Upper lobe of right lung (tissue), 1 donor: Measurements from ENCODE around the gene PLXNA1. TPM values are rescaled to one million over a fixed set of nuclear protein-coding genes. Genes with fewer than 3 reads are reported as not detected.

Experiments
- ATAC-seq: fragments of 200-7000 bp; cut with Tn5 transposase; one replicate; pipeline ENCODE4 v1.9.1; 2020; ENCODE audit warnings: mild to moderate bottlenecking, moderate library complexity
- DNase-seq: peaks from one replicate; pipeline ENCODE4 v3.0.0-alpha.2; 2020
- H3K27ac ChIP-seq: fragments of 200-600 bp; one replicate; pipeline ENCODE4 v1.8.0; 2022
- H3K27me3 ChIP-seq: fragments of 200-600 bp; one replicate; pipeline ENCODE4 v1.8.0; 2022; ENCODE audit warnings: mild to moderate bottlenecking
- H3K36me3 ChIP-seq: fragments of 200-600 bp; one replicate; pipeline ENCODE4 v1.8.0; 2022
- H3K4me1 ChIP-seq: fragments of 200-600 bp; one replicate; pipeline ENCODE4 v1.8.0; 2022
- H3K4me3 ChIP-seq: fragments of 200-600 bp; one replicate; pipeline ENCODE4 v1.8.0; 2022; ENCODE audit warnings: mild to moderate bottlenecking
- H3K9me3 ChIP-seq: fragments of 200-600 bp; one replicate; pipeline ENCODE4 v1.8.0; 2022
- CTCF ChIP-seq: fragments of 200-600 bp; IDR thresholded peaks from one replicate; pipeline ENCODE4 v1.8.0; 2022; ENCODE audit warnings: antibody characterized with exemption
- intact Hi-C: fragments of 100-400 bp; cut with DNase I; formaldehyde crosslinking; loops from one replicate; pipeline ENCODE4 v1.11.0; 2022
- total RNA-seq: library from RNA; stranded (reverse); fragmentation: NEBNext Ultra II Directional; extraction: Animal tissue kit (Norgen Biotek cat#: 25700); gene quantifications from one replicate; pipeline ENCODE4 v1.2.1, GENCODE V29; 2021
- donor health status: DM: no; HTN: yes; CAD: no; lungs with severe emphysema.

Gene PLXNA1
- total RNA-seq, 1 donor from 2014 or later = 53.5 TPM

GRCh38 chr3:126941721-126942270 is 41.1 kb upstream of the PLXNA1 start:
- intact Hi-C loops = no loop called here
- no peaks in the 10 kb centered on the region for H3K9me3 ChIP-seq
- H3K4me1 ChIP-seq = no peaks in the 10 kb centered on the region
- peak; percentile 5 for DNase-seq
- TF ChIP-seq CTCF = no peak
- no peak overlapping the region for H3K27ac ChIP-seq
- H3K36me3 ChIP-seq = no peaks in the 10 kb centered on the region
- H3K27me3 ChIP-seq = no peaks in the 10 kb centered on the region
- H3K4me3 ChIP-seq = no peak overlapping the region
- no peak for ATAC-seq

- no peak for ATAC-seq
- H3K27ac ChIP-seq = no peak overlapping the region
- H3K9me3 ChIP-seq = no peaks in the 10 kb centered on the region
- no peaks in the 10 kb centered on the region for H3K27me3 ChIP-seq
- intact Hi-C loops = no loop called here
- no peak overlapping the region for H3K4me3 ChIP-seq
- no peak for TF ChIP-seq CTCF
- no peaks in the 10 kb centered on the region for H3K4me1 ChIP-seq
- DNase-seq = peak; percentile 50
- H3K36me3 ChIP-seq = no peaks in the 10 kb centered on the region
Measured at GRCh38 chr3:126944089-126944965, 38.6 kb upstream of the PLXNA1 start.

GRCh38 chr3:126945171-126945721 is 37.7 kb upstream of the PLXNA1 start:
- H3K36me3 ChIP-seq = no peaks in the 10 kb centered on the region
- H3K4me1 ChIP-seq = no peaks in the 10 kb centered on the region
- H3K27ac ChIP-seq = no peak overlapping the region
- H3K9me3 ChIP-seq = no peaks in the 10 kb centered on the region
- no peak for TF ChIP-seq CTCF
- intact Hi-C loops = no loop called here
- DNase-seq (no peak), ATAC-seq (no peak)
- no peak overlapping the region for H3K4me3 ChIP-seq
- H3K27me3 ChIP-seq = no peaks in the 10 kb centered on the region

- no peak overlapping the region for H3K27ac ChIP-seq
- TF ChIP-seq CTCF = no peak
- no peak overlapping the region for H3K4me3 ChIP-seq
- ATAC-seq (no peak), DNase-seq (no peak)
- intact Hi-C loops = no loop called here
- no peaks in the 10 kb centered on the region for H3K27me3 ChIP-seq
- no peaks in the 10 kb centered on the region for H3K36me3 ChIP-seq
- no peaks in the 10 kb centered on the region for H3K4me1 ChIP-seq
- H3K9me3 ChIP-seq = no peaks in the 10 kb centered on the region
Measured at GRCh38 chr3:126945891-126946290, 37.0 kb upstream of the PLXNA1 start.

GRCh38 chr3:126946405-126946804 is 36.5 kb upstream of the PLXNA1 start:
- Histone ChIP-seq H3K27me3 (no peaks in the 10 kb centered on the region), H3K4me3 (no peak overlapping the region), H3K36me3 (no peaks in the 10 kb centered on the region), H3K4me1 (no peaks in the 10 kb centered on the region), H3K27ac (no peak overlapping the region), H3K9me3 (no peaks in the 10 kb centered on the region)
- DNase-seq = no peak
- no peak for ATAC-seq
- intact Hi-C loops = no loop called here
- no peak for TF ChIP-seq CTCF
